ENCODE results near the gene RASL11B. TPM values are rescaled to one million over a fixed set of nuclear protein-coding genes. Genes with fewer than 3 reads are reported as not detected.

RASL11B gene
- total and polyA plus RNA-seq, 2 donors (not counting 1 experiment from before 2014, with no cell fraction given): 0.36 to 1.2 TPM

DNA sequence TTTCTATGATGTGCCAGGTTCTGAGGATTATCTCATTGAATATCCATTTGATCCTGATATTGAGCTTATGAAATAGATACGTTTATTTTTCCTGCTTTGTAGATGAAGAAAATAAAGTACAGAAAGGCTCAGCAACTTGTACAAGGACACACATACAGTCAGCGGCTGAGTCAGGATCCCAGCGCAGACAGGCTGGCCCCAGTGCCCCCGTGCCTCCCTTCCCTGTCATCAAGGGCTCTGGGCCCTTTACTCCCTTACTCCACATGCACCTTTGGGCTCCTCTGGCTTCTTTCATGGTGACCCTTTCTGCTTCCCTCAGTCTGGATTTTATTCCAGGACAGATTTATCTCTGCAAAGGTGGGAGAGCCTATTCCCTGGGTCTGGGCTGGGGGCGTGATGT lies 12.8 kb downstream of the RASL11B start:
- ATAC-seq (ENCODE audit: low read depth): no peak
- WGBS (ENCODE audit: insufficient coverage): 100% methylated on average over 2 of the region's 5 CpGs
- no peak for DNase-seq
- POLR2A ChIA-PET: no interaction called here
- Histone ChIP-seq H2AFZ (ENCODE audit: insufficient read depth, low read depth, low read length, poor library complexity, severe bottlenecking) (no peak overlapping the region), H3K79me2 (ENCODE audit: control insufficient read depth, insufficient read depth, low read length) (no peaks in the 10 kb centered on the region), H3K27me3 (replicated peaks in 1 of 4; ENCODE audit: control extremely low read depth in 1 of 4, control insufficient read depth in 3 of 4, insufficient read depth in 4 of 4, low read length in 3 of 4) (no peaks in the 10 kb centered on the region), H3K36me3 (replicated peaks in 1 of 2; ENCODE audit: control extremely low read depth in 1 of 2, control insufficient read depth in 1 of 2, extremely low read depth in 1 of 2, insufficient read depth in 2 of 2, low read length in 1 of 2) (no peaks in the 10 kb centered on the region), H3K27ac (ENCODE audit: low read length in 2 of 2) (no peak overlapping the region), H3K4me2 (replicated peaks; ENCODE audit: low read depth, low read length, poor library complexity, severe bottlenecking) (no peak overlapping the region), H4K20me1 (ENCODE audit: control insufficient read depth, insufficient read depth, low read length, poor library complexity, severe bottlenecking) (no peaks in the 10 kb centered on the region), H3K4me3 (ENCODE audit: control extremely low read depth in 1 of 5, extremely low read depth in 1 of 5, insufficient read depth in 1 of 5, low read depth in 2 of 5, low read length in 4 of 5) (no peak overlapping the region), H3K9me3 (ENCODE audit: control extremely low read depth in 1 of 3, control insufficient read depth in 2 of 3, insufficient read depth in 1 of 3, low read length in 2 of 3) (no peaks in the 10 kb centered on the region), H3K9ac (ENCODE audit: low read length) (no peak overlapping the region), H3K4me1 (ENCODE audit: control insufficient read depth in 2 of 2, insufficient read depth in 2 of 2, low read length in 2 of 2) (no peaks in the 10 kb centered on the region)
- Mint-ChIP-seq H3K27me3 (no peaks in the 10 kb centered on the region), H3K4me3 (no peak overlapping the region), H3K9me3 (ENCODE audit: insufficient read depth) (no peaks in the 10 kb centered on the region), H3K4me1 (no peaks in the 10 kb centered on the region), H3K27ac (no peak overlapping the region)
- intact Hi-C loops (cut with micrococcal nuclease): no loop called here
- CTCF ChIA-PET: no interaction called here
- TF ChIP-seq EZH2 (IDR thresholded peaks at IDR 0.05; ENCODE audit: borderline replicate concordance, insufficient read depth, low read depth, low read length, poor library complexity, severe bottlenecking): no peak
- TF ChIP-seq, protein P1, sequence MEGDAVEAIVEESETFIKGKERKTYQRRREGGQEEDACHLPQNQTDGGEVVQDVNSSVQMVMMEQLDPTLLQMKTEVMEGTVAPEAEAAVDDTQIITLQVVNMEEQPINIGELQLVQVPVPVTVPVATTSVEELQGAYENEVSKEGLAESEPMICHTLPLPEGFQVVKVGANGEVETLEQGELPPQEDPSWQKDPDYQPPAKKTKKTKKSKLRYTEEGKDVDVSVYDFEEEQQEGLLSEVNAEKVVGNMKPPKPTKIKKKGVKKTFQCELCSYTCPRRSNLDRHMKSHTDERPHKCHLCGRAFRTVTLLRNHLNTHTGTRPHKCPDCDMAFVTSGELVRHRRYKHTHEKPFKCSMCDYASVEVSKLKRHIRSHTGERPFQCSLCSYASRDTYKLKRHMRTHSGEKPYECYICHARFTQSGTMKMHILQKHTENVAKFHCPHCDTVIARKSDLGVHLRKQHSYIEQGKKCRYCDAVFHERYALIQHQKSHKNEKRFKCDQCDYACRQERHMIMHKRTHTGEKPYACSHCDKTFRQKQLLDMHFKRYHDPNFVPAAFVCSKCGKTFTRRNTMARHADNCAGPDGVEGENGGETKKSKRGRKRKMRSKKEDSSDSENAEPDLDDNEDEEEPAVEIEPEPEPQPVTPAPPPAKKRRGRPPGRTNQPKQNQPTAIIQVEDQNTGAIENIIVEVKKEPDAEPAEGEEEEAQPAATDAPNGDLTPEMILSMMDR (IDR thresholded peaks at IDR 0.05): no peak

DNA sequence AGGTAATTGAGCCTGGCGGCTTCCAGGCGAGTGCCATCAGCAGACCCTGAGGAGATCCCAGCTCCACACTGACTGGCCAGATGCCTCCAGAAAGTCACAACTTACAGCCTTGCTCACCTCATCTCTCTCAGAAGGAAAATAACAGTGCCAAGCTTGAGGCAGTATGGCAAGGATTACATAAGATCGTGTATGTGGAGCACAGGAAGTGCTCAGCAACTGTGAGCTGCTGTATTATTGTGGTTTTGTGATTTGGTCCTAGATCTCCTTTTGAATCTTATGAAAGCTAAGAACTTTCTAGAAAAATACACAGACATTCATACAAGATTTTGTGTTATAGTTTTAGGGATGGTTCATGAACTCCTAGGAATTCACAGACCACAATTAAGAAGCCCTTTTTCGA lies 14.0 kb downstream of the RASL11B start:
- no peak for TF ChIP-seq EZH2 (IDR thresholded peaks at IDR 0.05; ENCODE audit: borderline replicate concordance, insufficient read depth, low read depth, low read length, poor library complexity, severe bottlenecking)
- TF ChIP-seq, protein P1 (IDR thresholded peaks at IDR 0.05): no peak
- Histone ChIP-seq H3K79me2 (ENCODE audit: control insufficient read depth, insufficient read depth, low read length) (no peaks in the 10 kb centered on the region), H3K9me3 (ENCODE audit: control extremely low read depth in 1 of 3, control insufficient read depth in 2 of 3, insufficient read depth in 1 of 3, low read length in 2 of 3) (no peaks in the 10 kb centered on the region), H3K9ac (ENCODE audit: low read length) (no peak overlapping the region), H3K27me3 (replicated peaks in 1 of 4; ENCODE audit: control extremely low read depth in 1 of 4, control insufficient read depth in 3 of 4, insufficient read depth in 4 of 4, low read length in 3 of 4) (no peaks in the 10 kb centered on the region), H3K4me2 (replicated peaks; ENCODE audit: low read depth, low read length, poor library complexity, severe bottlenecking) (no peak overlapping the region), H3K4me3 (ENCODE audit: control extremely low read depth in 1 of 5, extremely low read depth in 1 of 5, insufficient read depth in 1 of 5, low read depth in 2 of 5, low read length in 4 of 5) (no peak overlapping the region), H4K20me1 (ENCODE audit: control insufficient read depth, insufficient read depth, low read length, poor library complexity, severe bottlenecking) (no peaks in the 10 kb centered on the region), H3K36me3 (replicated peaks in 1 of 2; ENCODE audit: control extremely low read depth in 1 of 2, control insufficient read depth in 1 of 2, extremely low read depth in 1 of 2, insufficient read depth in 2 of 2, low read length in 1 of 2) (no peaks in the 10 kb centered on the region), H2AFZ (ENCODE audit: insufficient read depth, low read depth, low read length, poor library complexity, severe bottlenecking) (no peak overlapping the region), H3K4me1 (ENCODE audit: control insufficient read depth in 2 of 2, insufficient read depth in 2 of 2, low read length in 2 of 2) (no peaks in the 10 kb centered on the region), H3K27ac (ENCODE audit: low read length in 2 of 2) (no peak overlapping the region)
- ChIA-PET CTCF (no interaction called here), POLR2A (no interaction called here)
- H3K27me3 Mint-ChIP-seq: no peaks in the 10 kb centered on the region
- no peak overlapping the region for H3K27ac Mint-ChIP-seq
- no peaks in the 10 kb centered on the region for H3K4me1 Mint-ChIP-seq
- WGBS (ENCODE audit: insufficient coverage): 100% methylated on average over 1 of the region's 4 CpGs
- no peak overlapping the region for H3K4me3 Mint-ChIP-seq
- ATAC-seq (ENCODE audit: low read depth) (no peak), DNase-seq (no peak)
- intact Hi-C loops (cut with micrococcal nuclease): no loop called here
- H3K9me3 Mint-ChIP-seq (ENCODE audit: insufficient read depth): no peaks in the 10 kb centered on the region
